Skeletal muscle cell (primary cell): ENCODE measurements around the gene TFDP1.
A peak's percentile ranks its signal among the peaks of the same experiment; 100 is the strongest.
"Not testable (repeated sequence)": the region's sequence is repeated elsewhere in the genome, so short reads cannot be mapped to it uniquely, and the experiment has no call there.

Source experiments
- DNase-seq: peaks from one replicate; pipeline ENCODE4 v3.0.0-alpha.2; 2010; ENCODE audit warnings: low read depth
- H3K4me3 ChIP-seq: 2 replicates; pipeline ENCODE4 v1.5.1; 2011; ENCODE audit warnings: low read depth, mild to moderate bottlenecking, control low read depth, low read length, moderate library complexity

Gene TFDP1

GRCh38 chr13:113548778-113549621 is 35.6 kb upstream of the TFDP1 start:
- no peak for DNase-seq
- no peak overlapping the region for H3K4me3 ChIP-seq

GRCh38 chr13:113550453-113550852 is 34.1 kb upstream of the TFDP1 start:
- DNase-seq = no peak
- no peak overlapping the region for H3K4me3 ChIP-seq

GRCh38 chr13:113551081-113552000 is 33.2 kb upstream of the TFDP1 start:
- DNase-seq = no peak
- H3K4me3 ChIP-seq = no peak overlapping the region

GRCh38 chr13:113552079-113552478 is 32.5 kb upstream of the TFDP1 start:
- DNase-seq = no peak
- H3K4me3 ChIP-seq = no peak overlapping the region

GRCh38 chr13:113552786-113553434 is 31.6 kb upstream of the TFDP1 start:
- no peak overlapping the region for H3K4me3 ChIP-seq
- no peak for DNase-seq

- H3K4me3 ChIP-seq = no peak overlapping the region
- no peak for DNase-seq
Observed at GRCh38 chr13:113553511-113554332, 30.8 kb upstream of the TFDP1 start.

GRCh38 chr13:113554333-113554700 is 30.2 kb upstream of the TFDP1 start:
- DNase-seq = no peak
- H3K4me3 ChIP-seq = no peak overlapping the region

- DNase-seq = no peak
- H3K4me3 ChIP-seq = no peak overlapping the region
Observed at GRCh38 chr13:113555141-113555540, 29.4 kb upstream of the TFDP1 start.

GRCh38 chr13:113557013-113557412 is 27.5 kb upstream of the TFDP1 start:
- no peak for DNase-seq

GRCh38 chr13:113558461-113558860 is 26.1 kb upstream of the TFDP1 start:
- no peak for DNase-seq

More at GRCh38 chr13:113557013-113557412, 27.5 kb upstream of the TFDP1 start:
- no peak overlapping the region for H3K4me3 ChIP-seq

GRCh38 chr13:113559061-113559460 is 25.5 kb upstream of the TFDP1 start:
- H3K4me3 ChIP-seq = no peak overlapping the region
- no peak for DNase-seq

More at GRCh38 chr13:113558461-113558860, 26.1 kb upstream of the TFDP1 start:
- H3K4me3 ChIP-seq = no peak overlapping the region

GRCh38 chr13:113559901-113560644 is 24.5 kb upstream of the TFDP1 start:
- H3K4me3 ChIP-seq = no peak overlapping the region
- no peak for DNase-seq

GRCh38 chr13:113560645-113561416 is 23.7 kb upstream of the TFDP1 start:
- no peak for DNase-seq

GRCh38 chr13:113561417-113562084 is 23.0 kb upstream of the TFDP1 start:
- DNase-seq = no peak
- H3K4me3 ChIP-seq = no peak overlapping the region

More at GRCh38 chr13:113560645-113561416, 23.7 kb upstream of the TFDP1 start:
- no peak overlapping the region for H3K4me3 ChIP-seq

GRCh38 chr13:113562085-113562749 is 22.3 kb upstream of the TFDP1 start:
- DNase-seq = peak; percentile 41
- no peak overlapping the region for H3K4me3 ChIP-seq

GRCh38 chr13:113562844-113563243 is 21.7 kb upstream of the TFDP1 start:
- DNase-seq = no peak
- no peak overlapping the region for H3K4me3 ChIP-seq

GRCh38 chr13:113563511-113563910 is 21.0 kb upstream of the TFDP1 start:
- H3K4me3 ChIP-seq, DNase-seq: not testable (repeated sequence)
